K562 treated with DMSO at 1 percent for 12 hours (cell line): ENCODE measurements around the gene PFDN2. TPM values are rescaled to one million over a fixed set of nuclear protein-coding genes. Genes with fewer than 3 reads are reported as not detected.

Experiments used
- total RNA-seq: library from RNA; unstranded; fragments of 300-600 nt; gene quantifications from 2 replicates; pipeline ENCODE4 v1.2.3, GENCODE V29; 2022; ENCODE audit not compliant: insufficient read depth

The PFDN2 gene
- total RNA-seq, result 159 and 181 TPM in 2 replicates

DNA sequence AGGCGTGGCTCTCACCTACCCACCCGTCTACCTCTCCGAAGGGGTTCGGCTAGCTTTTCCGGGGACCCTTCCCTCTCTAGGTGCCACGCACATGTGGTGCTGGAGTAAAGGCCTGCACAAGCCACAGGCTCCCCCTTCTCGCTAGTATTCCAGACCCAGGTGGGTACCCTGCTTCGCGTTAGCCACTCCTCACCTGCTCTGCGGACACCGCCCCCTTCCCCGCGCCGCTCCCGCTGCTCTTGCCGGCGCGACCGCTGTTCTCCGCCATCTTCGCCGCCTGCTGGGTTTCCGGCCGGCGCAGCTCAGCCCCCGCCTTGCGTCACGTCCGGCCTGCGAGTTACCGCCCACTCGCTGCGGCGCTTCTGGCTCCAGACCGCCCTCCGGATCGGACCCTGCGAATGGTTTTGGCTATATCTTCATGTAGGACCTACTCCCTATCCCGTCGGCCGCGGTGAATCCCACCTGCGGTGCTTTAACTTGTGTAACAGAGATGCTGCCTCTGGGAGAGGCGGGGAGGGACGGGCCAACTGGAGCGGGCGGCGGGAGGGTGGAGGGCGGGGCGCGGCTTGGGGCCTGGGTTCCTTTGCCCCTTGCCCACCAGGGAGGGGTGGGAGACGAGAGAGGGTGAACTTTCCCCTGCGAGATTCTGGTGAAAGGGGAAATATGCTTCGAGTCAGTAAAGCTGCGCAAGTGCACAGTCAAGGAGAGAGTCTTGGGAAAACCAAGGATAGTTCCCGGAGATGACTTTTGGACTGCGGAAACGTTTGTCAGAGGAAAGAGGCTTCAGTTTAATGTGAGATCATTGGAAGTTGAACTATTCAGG lies at the start of gene PFDN2, which contains the start of gene NIT1:
Gene PFDN2 (minus strand): TSS at position 279 of the 823 bp plus-strand sequence. CDS start 11 bp downstream, at position 268.
Gene NIT1 (plus strand): TSS at position 347 of the 823 bp plus-strand sequence. CDS start 72 bp downstream, at position 419.

GRCh38 chr1:161165742-161166668 lies 48.2 kb upstream of the PFDN2 start, which contains the start of gene PPOX:
Gene PPOX (plus strand): TSS chr1:161166426. CDS start chr1:161166848, 422 bp downstream.

GRCh38 chr1:161159087-161159912 lies 41.5 kb upstream of the PFDN2 start, which contains the start of gene USP21:
Gene USP21 (plus strand): TSS chr1:161159500. CDS start chr1:161160641, 1,141 bp downstream.

GRCh38 chr1:161153682-161154337 lies 36.0 kb upstream of the PFDN2 start, which contains the start of gene UFC1:
Gene UFC1 (plus strand): TSS chr1:161153978. CDS start chr1:161153998, 20 bp downstream.

DNA sequence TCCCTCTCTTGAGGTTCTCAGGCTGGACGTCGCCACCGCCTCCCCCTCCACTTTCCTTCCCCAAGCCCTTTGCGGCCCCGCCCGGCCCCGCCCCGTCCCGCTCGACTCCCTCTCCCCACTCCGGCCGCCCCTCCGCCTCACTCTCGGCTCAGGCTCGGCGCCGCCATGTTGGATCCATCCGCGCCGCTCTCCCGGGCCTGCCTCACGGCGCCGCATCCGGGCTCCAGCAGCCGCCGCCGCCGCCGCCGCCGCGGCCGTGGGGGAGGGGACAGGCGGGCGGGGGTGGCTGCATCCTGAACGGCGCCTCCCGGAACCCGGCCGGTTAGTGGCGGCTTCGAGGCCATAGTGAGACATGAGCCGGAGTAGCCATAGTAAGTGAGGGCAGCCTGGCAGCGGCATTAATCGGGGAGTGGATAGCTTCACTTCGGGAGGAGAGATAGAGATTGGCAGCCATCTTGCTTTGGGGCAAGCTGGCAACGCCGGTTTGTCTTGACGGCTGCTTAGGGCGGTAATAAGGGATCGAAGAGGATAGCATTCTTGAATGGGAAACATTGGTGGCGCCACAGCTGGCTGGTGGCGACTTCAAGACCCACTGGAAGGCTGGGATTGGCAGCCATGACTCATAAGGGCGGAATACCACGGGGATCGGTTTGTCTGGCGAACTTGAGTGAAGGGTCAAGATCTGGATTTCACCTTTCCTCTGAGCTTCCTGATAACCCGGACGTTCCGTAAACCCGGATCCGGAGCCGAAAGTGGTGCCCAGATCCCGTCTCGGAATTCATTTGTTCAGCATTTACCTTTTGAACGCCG lies 14.8 kb upstream of the PFDN2 start, which contains the start of gene DEDD:
Gene DEDD (minus strand): TSS at position 258 of the 810 bp plus-strand sequence. CDS start 8,205 bp downstream, outside the sequence.

DNA sequence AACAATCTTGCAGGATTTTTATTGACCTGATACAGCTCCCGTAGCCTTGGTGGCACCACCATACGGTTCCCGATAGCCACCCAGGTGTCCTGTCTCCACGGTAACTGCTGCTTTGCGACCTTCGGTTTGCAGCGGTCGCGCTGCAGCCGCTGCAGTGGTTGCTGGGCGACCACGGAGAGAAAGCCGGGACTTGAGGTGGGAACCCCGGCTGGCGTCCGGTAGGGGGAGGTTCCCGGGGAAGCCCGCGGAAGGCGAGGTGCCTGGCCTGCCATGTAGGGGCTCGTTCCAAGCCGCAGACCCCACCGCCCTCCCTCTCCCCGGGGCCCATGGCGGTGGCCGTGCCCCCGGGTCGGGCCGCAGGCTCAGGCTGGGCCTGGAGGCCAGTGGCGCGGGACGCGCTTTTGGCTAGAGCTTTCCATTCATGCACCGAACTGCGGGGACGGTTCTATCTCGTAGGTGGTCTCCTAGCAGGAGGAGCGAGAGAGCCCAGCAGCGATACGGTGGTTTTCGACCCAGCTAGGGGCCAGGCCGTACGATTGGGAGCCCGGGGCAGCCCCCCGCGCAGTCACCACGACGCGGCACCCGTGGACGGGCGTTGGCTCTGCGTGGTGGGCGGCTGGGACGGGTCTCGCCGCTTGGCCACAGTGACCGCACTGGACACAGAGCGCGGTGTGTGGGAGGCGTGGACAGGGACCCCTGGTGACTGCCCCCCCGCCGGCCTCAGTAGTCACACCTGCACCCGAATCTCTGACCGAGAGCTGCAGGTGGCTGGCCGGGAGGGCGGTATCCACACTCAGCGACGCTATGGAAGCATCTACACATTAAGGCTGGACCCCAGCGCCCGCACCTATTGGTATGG lies 19.4 kb downstream of the PFDN2 start, which contains the start of gene KLHDC9:
Gene KLHDC9 (plus strand): TSS at position 152 of the 859 bp plus-strand sequence. CDS start 175 bp downstream, at position 327.

DNA sequence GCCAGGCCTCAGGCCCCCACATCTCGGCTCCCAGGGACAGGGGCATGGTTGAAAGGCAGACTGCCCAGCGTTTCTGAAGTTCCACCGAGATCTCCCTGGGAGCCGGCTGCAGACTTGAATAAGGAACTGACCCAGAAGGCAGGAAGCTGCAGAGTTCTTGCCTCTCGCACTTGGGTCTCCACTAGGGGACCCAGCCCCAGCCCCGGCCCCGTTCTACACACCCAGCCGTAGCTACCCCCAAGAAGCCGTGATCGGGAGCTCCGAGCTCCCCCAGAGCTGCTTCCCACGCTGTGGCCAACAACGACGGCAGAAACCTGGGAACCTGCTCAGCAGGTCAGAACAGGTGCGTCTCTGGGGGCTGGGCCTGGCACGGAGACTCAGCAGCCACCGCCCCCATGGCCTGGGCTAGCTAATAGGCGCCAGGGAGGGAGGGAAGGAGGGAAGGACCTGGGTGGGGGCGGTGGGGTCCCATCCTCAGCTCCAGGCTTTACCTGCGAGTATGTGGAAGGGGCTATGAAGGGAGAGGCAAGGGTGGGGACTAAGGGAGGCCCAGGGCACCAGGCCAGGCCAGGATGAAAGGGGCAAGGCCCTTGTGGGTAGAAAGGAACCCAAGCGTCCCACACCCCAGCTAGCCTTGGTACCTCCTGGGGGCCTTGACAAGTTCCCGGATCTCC lies 28.4 kb downstream of the PFDN2 start, which contains the start of gene NECTIN4:
Gene NECTIN4 (minus strand): TSS at position 308 of the 674 bp plus-strand sequence. CDS start 262 bp downstream, at position 46.

DNA sequence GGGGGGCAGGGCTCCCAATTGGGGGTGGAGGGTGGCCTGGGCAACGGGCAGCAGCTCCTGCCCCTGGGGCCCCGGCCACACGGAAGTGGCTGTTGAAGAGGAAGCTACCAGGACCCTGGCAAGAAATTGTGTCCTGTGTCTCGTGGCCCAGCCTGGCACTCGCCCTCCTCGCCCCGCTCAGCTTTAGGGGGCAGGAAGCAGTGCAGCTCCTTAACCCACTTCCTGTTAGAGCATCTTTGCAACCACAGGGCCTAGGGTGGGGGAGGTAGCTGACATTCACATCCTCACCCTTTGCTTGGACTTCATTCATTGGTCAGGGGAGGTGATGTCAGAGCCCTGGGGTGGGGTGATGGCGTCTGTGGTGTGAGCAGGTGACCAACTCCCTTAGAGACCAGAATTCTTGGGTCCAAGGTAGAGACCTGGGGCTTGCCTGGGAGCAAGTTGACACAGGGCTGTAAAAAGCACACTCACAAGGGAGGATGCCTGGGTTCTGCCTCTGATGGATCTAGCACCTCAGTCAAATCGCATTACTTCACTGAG lies 48.0 kb downstream of the PFDN2 start, which contains the start of gene ARHGAP30:
Gene ARHGAP30 (minus strand): TSS at position 161 of the 540 bp plus-strand sequence. CDS start 267 bp downstream, outside the sequence.

Other genes with a start within 250 kb of the PFDN2 start
- not detected in 2 replicates for gene ITLN1, start 232.9 kb downstream of the PFDN2 start, total RNA-seq
- not detected in 2 replicates for gene ITLN2, start 163.2 kb downstream of the PFDN2 start, total RNA-seq
- 30.3 and 70.7 TPM in 2 replicates for gene F11R, start 96.9 kb downstream of the PFDN2 start, total RNA-seq
- gene TSTD1, start 79.1 kb downstream of the PFDN2 start, total RNA-seq, result 2.0 TPM in 1 of 2 replicates, not detected in the other
- gene USF1, start 72.1 kb downstream of the PFDN2 start, total RNA-seq, result 60.5 and 62.8 TPM in 2 replicates
- not detected in 2 replicates for gene ARHGAP30, start 48.1 kb downstream of the PFDN2 start, total RNA-seq
- gene NECTIN4, start 28.5 kb downstream of the PFDN2 start, total RNA-seq, result not detected in 2 replicates
- not detected in 2 replicates for gene KLHDC9, start 19.7 kb downstream of the PFDN2 start, total RNA-seq
- 33.4 and 47.9 TPM in 2 replicates for gene NIT1, start 68 bp upstream of the PFDN2 start, total RNA-seq
- gene DEDD, start 14.6 kb upstream of the PFDN2 start, total RNA-seq, result 21.0 and 35.0 TPM in 2 replicates
- gene UFC1, start 35.9 kb upstream of the PFDN2 start, total RNA-seq, result 87.4 and 100 TPM in 2 replicates
- gene USP21, start 41.5 kb upstream of the PFDN2 start, total RNA-seq, result 19.1 and 27.5 TPM in 2 replicates
- gene PPOX, start 48.4 kb upstream of the PFDN2 start, total RNA-seq, result 29.1 and 35.6 TPM in 2 replicates
- 64.7 and 86.5 TPM in 2 replicates for gene B4GALT3, start 59.5 kb upstream of the PFDN2 start, total RNA-seq
- gene ADAMTS4, start 81.0 kb upstream of the PFDN2 start, total RNA-seq, result 1.3 and 1.7 TPM in 2 replicates
- 91.5 and 101 TPM in 2 replicates for gene NDUFS2, start 84.3 kb upstream of the PFDN2 start, total RNA-seq
- 3.5 TPM in 1 of 2 replicates, not detected in the other for gene FCER1G, start 97.3 kb upstream of the PFDN2 start, total RNA-seq
- gene APOA2, start 105.6 kb upstream of the PFDN2 start, total RNA-seq, result not detected in 2 replicates
- gene TOMM40L, start 108.0 kb upstream of the PFDN2 start, total RNA-seq, result 15.8 and 16.9 TPM in 2 replicates
- not detected in 2 replicates for gene NR1I3, start 120.2 kb upstream of the PFDN2 start, total RNA-seq
- not detected in 2 replicates for gene PCP4L1, start 140.7 kb upstream of the PFDN2 start, total RNA-seq
- 3.6 and 6.8 TPM in 2 replicates for gene MPZ, start 191.9 kb upstream of the PFDN2 start, total RNA-seq
- gene SDHC, start 196.3 kb upstream of the PFDN2 start, total RNA-seq, result 109 and 198 TPM in 2 replicates
- gene CFAP126, start 249.8 kb upstream of the PFDN2 start, total RNA-seq, result not detected in 2 replicates